C4-2B (cell line): Measurements from ENCODE around the gene SMC1A.

Experiments
- H3K27ac ChIP-seq: fragments of 450-650 bp; 2 replicates; pipeline ENCODE4 v1.5.1; 2017
- CTCF ChIP-seq: fragments of 450-650 bp; conservative IDR thresholded peaks from 2 replicates; pipeline ENCODE4 v1.5.1; 2017; ENCODE audit warnings: mild to moderate bottlenecking
- ZFX ChIP-seq: fragments of 450-650 bp; IDR thresholded peaks from 2 replicates; pipeline ENCODE4 v1.6.1; 2017

SMC1A gene

GRCh38 chrX:53332204-53332603 is 90.2 kb downstream of the SMC1A start:
- TF ChIP-seq ZFX (no peak), CTCF (no peak)
- H3K27ac ChIP-seq: no peak overlapping the region

- TF ChIP-seq CTCF: no peak
- no peak for TF ChIP-seq ZFX
- H3K27ac ChIP-seq: no peak overlapping the region
These were observed 92.1 kb downstream of the SMC1A start for GRCh38 chrX:53330331-53330730.

- no peak overlapping the region for H3K27ac ChIP-seq
- TF ChIP-seq ZFX (no peak), CTCF (no peak)
These were observed 97.7 kb downstream of the SMC1A start for GRCh38 chrX:53324803-53325202.
